B cell (primary cell): ENCODE measurements around the gene EFCAB8. TPM values are rescaled to one million over a fixed set of nuclear protein-coding genes. Genes with fewer than 3 reads are reported as not detected.

Experiments used
- ATAC-seq: fragments of 200-7000 bp; cut with Tn5 transposase; one replicate; pipeline ENCODE4 v1.10.0; 2021; ENCODE audit warnings: low read depth, mild to moderate bottlenecking, moderate number of reproducible peaks, moderate library complexity
- CTCF ChIA-PET: fragments of 350-600 bp; sonication (Branson Sonifier 250); formaldehyde crosslinking; loops from one replicate; lab custom pipeline; 2021; ENCODE audit warnings: antibody characterized with exemption, inconsistent platforms; lab: Charles Lee
- POLR2A ChIA-PET: fragments of 350-600 bp; sonication (Branson Sonifier 250); formaldehyde crosslinking; loops from one replicate; lab custom pipeline; 2021; ENCODE audit warnings: antibody characterized with exemption; lab: Charles Lee
- DNase-seq: peaks from one replicate; pipeline ENCODE4 v3.0.0; 2013
- H2AFZ ChIP-seq: 2 replicates; pipeline ENCODE4 v1.6.1; 2012; ENCODE audit warnings: mild to moderate bottlenecking, low read depth, low read length; ENCODE audit not compliant: insufficient read depth, poor library complexity, severe bottlenecking
- H3K27ac ChIP-seq, 2 donors: 1 replicate in 1 of 2; 2 replicates in 1 of 2; pipeline ENCODE4 v1.5.1; 2012 to 2013; ENCODE audit warnings: low read length in 2 of 2, mild to moderate bottlenecking in 2 of 2, moderate library complexity in 1 of 2
- H3K27me3 ChIP-seq, 4 experiments: fragments of 200-600 bp in 1 of 4; sonication (generic) in 1 of 4; replicated peaks in 1 of 4; 1 replicate in 2 of 4; 2 replicates in 2 of 4; pipeline versions ENCODE4 v1.6.1 to v1.7.0; 2013 to 2016; ENCODE audit warnings: low read length in 3 of 4, mild to moderate bottlenecking in 2 of 4, mixed read lengths in 1 of 4, moderate library complexity in 1 of 4; ENCODE audit not compliant: insufficient read depth in 4 of 4, control insufficient read depth in 3 of 4; ENCODE audit errors: control extremely low read depth in 1 of 4
- H3K36me3 ChIP-seq, 2 experiments: replicated peaks in 1 of 2; 1 replicate in 1 of 2; 2 replicates in 1 of 2; pipeline versions ENCODE4 v1.6.1 to v1.7.1; 2013; ENCODE audit warnings: low read length in 1 of 2; ENCODE audit not compliant: insufficient read depth in 2 of 2, control insufficient read depth in 1 of 2; ENCODE audit errors: control extremely low read depth in 1 of 2, extremely low read depth in 1 of 2
- H3K4me1 ChIP-seq, 2 donors: fragments of 200-600 bp in 1 of 2; sonication (generic) in 1 of 2; 1 replicate in 1 of 2; 2 replicates in 1 of 2; pipeline versions ENCODE4 v1.5.1 to v1.6.1; 2013 to 2017; ENCODE audit warnings: low read length in 2 of 2; ENCODE audit not compliant: control insufficient read depth in 2 of 2, insufficient read depth in 2 of 2
- H3K4me2 ChIP-seq: replicated peaks from 2 replicates; pipeline ENCODE3; 2012; ENCODE audit warnings: mild to moderate bottlenecking, low read depth, low read length; ENCODE audit not compliant: poor library complexity, severe bottlenecking
- H3K4me3 ChIP-seq, 5 experiments: fragments of 200-600 bp in 1 of 5; sonication (generic) in 1 of 5; 1 replicate in 3 of 5; 2 replicates in 2 of 5; pipeline versions ENCODE4 v1.5.1 to v1.7.0; 2011 to 2016; ENCODE audit warnings: low read length in 4 of 5, mild to moderate bottlenecking in 4 of 5, low read depth in 2 of 5, control low read depth in 1 of 5, moderate library complexity in 1 of 5; ENCODE audit not compliant: insufficient read depth in 1 of 5; ENCODE audit errors: control extremely low read depth in 1 of 5, extremely low read depth in 1 of 5
- H3K79me2 ChIP-seq: fragments of 200-600 bp; sonication (generic); one replicate; pipeline ENCODE4 v1.6.0; 2016; ENCODE audit warnings: low read length; ENCODE audit not compliant: control insufficient read depth, insufficient read depth
- H3K9ac ChIP-seq: fragments of 200-600 bp; sonication (generic); 2 replicates; pipeline ENCODE4 v1.6.1; 2017; ENCODE audit warnings: mild to moderate bottlenecking, low read length, moderate library complexity
- H3K9me3 ChIP-seq, 3 donors: one replicate each; pipeline versions ENCODE4 v1.6.1 to v1.7.1; 2013; ENCODE audit warnings: low read length in 2 of 3; ENCODE audit not compliant: control insufficient read depth in 2 of 3, insufficient read depth in 1 of 3; ENCODE audit errors: control extremely low read depth in 1 of 3
- H4K20me1 ChIP-seq: 2 replicates; pipeline ENCODE4 v1.6.0; 2012; ENCODE audit warnings: mild to moderate bottlenecking, low read length; ENCODE audit not compliant: insufficient read depth, control insufficient read depth, poor library complexity, severe bottlenecking
- H3K27ac Mint-ChIP-seq: one replicate; pipeline ENCODE4 v1.8.0; 2021; ENCODE audit warnings: mixed read lengths
- H3K27me3 Mint-ChIP-seq: one replicate; pipeline ENCODE4 v1.8.0; 2021; ENCODE audit warnings: mixed read lengths
- H3K4me1 Mint-ChIP-seq: one replicate; pipeline ENCODE4 v1.8.0; 2021; ENCODE audit warnings: mixed read lengths
- H3K4me3 Mint-ChIP-seq: one replicate; pipeline ENCODE4 v1.8.0; 2021; ENCODE audit warnings: mixed read lengths
- H3K9me3 Mint-ChIP-seq: one replicate; pipeline ENCODE4 v1.8.0; 2022; ENCODE audit warnings: mixed read lengths; ENCODE audit not compliant: insufficient read depth
- EZH2 ChIP-seq: IDR thresholded peaks from 2 replicates; pipeline ENCODE4 v1.6.1; 2012; ENCODE audit warnings: borderline replicate concordance, low read depth, mild to moderate bottlenecking, moderate library complexity, low read length; ENCODE audit not compliant: insufficient read depth, poor library complexity, severe bottlenecking
- WGBS: methylation state at CpG from one replicate; pipeline ENCODE4 v1.1.5; 2013; ENCODE audit warnings: missing lambda C conversion rate; ENCODE audit not compliant: insufficient coverage; 5-methylcytosine and 5-hydroxymethylcytosine counted together
- intact Hi-C: fragments of 100-400 bp; cut with micrococcal nuclease; formaldehyde crosslinking; loops from one replicate; pipeline ENCODE4 v1.10.0; 2022
- polyA plus RNA-seq: library from polyadenylated mRNA; depleted of rRNA; stranded (reverse); fragments of >200 nt; gene quantifications from 2 replicates; pipeline ENCODE4 v1.2.3, GENCODE V29; 2012
- total RNA-seq, 2 donors: library from RNA; stranded (reverse); fragments of 120-200 nt in 1 of 2; gene quantifications; 1 replicate in 1 of 2; 2 replicates in 1 of 2; pipeline versions ENCODE4 v1.2.3 to v1.2.4, GENCODE V29; 2013 to 2022
- TF ChIP-seq, protein P1 (sequence below): fragments of 200-600 bp; IDR thresholded peaks from one replicate; pipeline ENCODE4 v1.8.0; 2022; ENCODE audit warnings: antibody characterized with exemption, mild to moderate bottlenecking

Gene EFCAB8
- total and polyA plus RNA-seq, 2 donors (not counting 1 experiment from before 2014, with no cell fraction given), result 0.72 to 2.3 TPM

GRCh38 chr20:33005908-33006775 is 147.4 kb downstream of the EFCAB8 start:
- Mint-ChIP-seq H3K27me3 (no peaks in the 10 kb centered on the region), H3K4me1 (peaks cover 2% of the 10 kb centered on the region), H3K9me3 (peaks cover 4% of the 10 kb centered on the region), H3K27ac (no peak overlapping the region), H3K4me3 (no peak overlapping the region)
- no peak for DNase-seq
- no peak overlapping the region for H3K4me3 ChIP-seq
- CTCF ChIA-PET, result interaction anchor here (0.6 to 2.2 kb wide), 2 partner anchors 51 to 104 kb away, joined by 4 to 6 read pairs; no protein-coding TSS in a partner anchor
- 98% methylated on average over 7 of the region's 8 CpGs for WGBS
- no peak overlapping the region for H3K4me2 ChIP-seq
- no peak for TF ChIP-seq EZH2
- no peaks in the 10 kb centered on the region for H4K20me1 ChIP-seq
- H3K27me3 ChIP-seq, result no peaks in the 10 kb centered on the region
- no peaks in the 10 kb centered on the region for H3K4me1 ChIP-seq
- no peak overlapping the region for H2AFZ ChIP-seq
- H3K27ac ChIP-seq, result no peak overlapping the region
- H3K36me3 ChIP-seq, result no peaks in the 10 kb centered on the region
- no peaks in the 10 kb centered on the region for H3K79me2 ChIP-seq
- intact Hi-C loops, result loop anchor here (2.0 kb wide), 1 partner anchor 103 kb away; no protein-coding TSS in a partner anchor
- peaks cover 0 to 13% (median 7%) of the 10 kb centered on the region in 3 donors for H3K9me3 ChIP-seq
- POLR2A ChIA-PET, result no interaction called here
- no peak overlapping the region for H3K9ac ChIP-seq
- no peak for ATAC-seq

GRCh38 chr20:33006776-33007375 is 148.2 kb downstream of the EFCAB8 start:
- Histone ChIP-seq H3K36me3 (no peaks in the 10 kb centered on the region), H2AFZ (no peak overlapping the region), H3K79me2 (no peaks in the 10 kb centered on the region), H4K20me1 (no peaks in the 10 kb centered on the region), H3K4me2 (no peak overlapping the region), H3K27me3 (no peaks in the 10 kb centered on the region), H3K9me3 (peaks cover 0 to 13% (median 7%) of the 10 kb centered on the region in 3 donors), H3K4me3 (no peak overlapping the region), H3K27ac (no peak overlapping the region), H3K4me1 (no peaks in the 10 kb centered on the region), H3K9ac (no peak overlapping the region)
- no peak overlapping the region for H3K27ac Mint-ChIP-seq
- no peak for DNase-seq
- intact Hi-C loops, result no loop called here
- H3K27me3 Mint-ChIP-seq, result no peaks in the 10 kb centered on the region
- TF ChIP-seq, protein P1, sequence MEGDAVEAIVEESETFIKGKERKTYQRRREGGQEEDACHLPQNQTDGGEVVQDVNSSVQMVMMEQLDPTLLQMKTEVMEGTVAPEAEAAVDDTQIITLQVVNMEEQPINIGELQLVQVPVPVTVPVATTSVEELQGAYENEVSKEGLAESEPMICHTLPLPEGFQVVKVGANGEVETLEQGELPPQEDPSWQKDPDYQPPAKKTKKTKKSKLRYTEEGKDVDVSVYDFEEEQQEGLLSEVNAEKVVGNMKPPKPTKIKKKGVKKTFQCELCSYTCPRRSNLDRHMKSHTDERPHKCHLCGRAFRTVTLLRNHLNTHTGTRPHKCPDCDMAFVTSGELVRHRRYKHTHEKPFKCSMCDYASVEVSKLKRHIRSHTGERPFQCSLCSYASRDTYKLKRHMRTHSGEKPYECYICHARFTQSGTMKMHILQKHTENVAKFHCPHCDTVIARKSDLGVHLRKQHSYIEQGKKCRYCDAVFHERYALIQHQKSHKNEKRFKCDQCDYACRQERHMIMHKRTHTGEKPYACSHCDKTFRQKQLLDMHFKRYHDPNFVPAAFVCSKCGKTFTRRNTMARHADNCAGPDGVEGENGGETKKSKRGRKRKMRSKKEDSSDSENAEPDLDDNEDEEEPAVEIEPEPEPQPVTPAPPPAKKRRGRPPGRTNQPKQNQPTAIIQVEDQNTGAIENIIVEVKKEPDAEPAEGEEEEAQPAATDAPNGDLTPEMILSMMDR, result no peak
- no peak for TF ChIP-seq EZH2
- H3K9me3 Mint-ChIP-seq, result peaks cover 4% of the 10 kb centered on the region
- peaks cover 2% of the 10 kb centered on the region for H3K4me1 Mint-ChIP-seq
- 93% methylated on average over 8 of the region's 8 CpGs for WGBS
- CTCF ChIA-PET, result interaction anchor here (0.6 to 2.2 kb wide), 2 partner anchors 51 to 105 kb away, joined by 4 to 6 read pairs; no protein-coding TSS in a partner anchor
- POLR2A ChIA-PET, result no interaction called here
- ATAC-seq, result no peak
- H3K4me3 Mint-ChIP-seq, result no peak overlapping the region
